ENCODE data around the gene DOCK2. TPM values are rescaled to one million over a fixed set of nuclear protein-coding genes. Genes with fewer than 3 reads are reported as not detected.
A peak's percentile ranks its signal among the peaks of the same experiment; 100 is the strongest.

DOCK2 gene
- polyA plus RNA-seq, 1 of the 3 experiments (the other 2 are of a cell fraction) = 3.8 TPM

DNA sequence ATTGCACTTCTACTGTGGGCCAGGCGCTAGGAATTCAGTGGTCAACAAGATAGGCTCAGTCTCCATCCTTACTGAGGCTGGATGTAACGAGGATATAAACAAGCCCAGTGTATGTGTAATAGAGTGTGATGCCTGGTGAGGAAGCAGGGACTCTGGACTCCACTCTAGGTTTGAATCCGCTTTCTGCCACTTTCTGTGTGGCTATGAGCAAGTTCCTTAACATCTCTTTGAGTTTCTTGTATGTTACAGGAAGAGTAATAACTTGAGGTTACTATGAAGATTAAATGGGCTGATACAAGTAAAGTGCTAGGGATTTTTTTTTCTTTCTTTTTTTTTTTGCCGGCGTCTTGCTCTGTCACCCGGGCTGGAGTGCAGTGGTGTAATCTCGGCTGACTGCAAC lies 12.4 kb downstream of the DOCK2 start:
- CTCF ChIA-PET = interaction anchor here (0.5 to 1.1 kb wide), 2 partner anchors 19 to 249 kb away, joined by 3 read pairs; no protein-coding TSS in a partner anchor
- H3K4me1 ChIP-seq (ENCODE audit: control insufficient read depth in 1 of 2, insufficient read depth in 2 of 2, low read depth in 1 of 2, low read length in 1 of 2) = peaks cover 23% of the 10 kb centered on the region in 2 experiments; a peak in 3 of 4 replicates
- POLR2A ChIA-PET = no interaction called here
- H3F3A ChIP-seq (replicated peaks; ENCODE audit: insufficient read depth) = peaks cover 22% of the 10 kb centered on the region
- no peaks in the 10 kb centered on the region for H4K20me1 ChIP-seq (ENCODE audit: insufficient read depth)
- H3K9me3 ChIP-seq = no peaks in the 10 kb centered on the region
- no peak for DNase-seq
- WGBS (ENCODE audit: low lambda C conversion rate) = 77% methylated on average over 7 of the region's 7 CpGs
- H3K4me2 ChIP-seq = 0 out of 2 replicates have a peak overlapping the region, but pooled peaks have one; percentile 10
- H3K27ac ChIP-seq (ENCODE audit: low read depth in 2 of 2, low read length in 1 of 2) = peak overlapping the region in 1 of 2 experiments; percentile 18; a peak in 1 of 4 replicates
- H3K79me2 ChIP-seq (ENCODE audit: insufficient read depth) = no peaks in the 10 kb centered on the region
- H3K27me3 ChIP-seq (ENCODE audit: insufficient read depth) = no peaks in the 10 kb centered on the region
- H3K4me3 ChIP-seq (ENCODE audit: low read depth in 2 of 2, low read length in 1 of 2) = no peak overlapping the region
- no peak overlapping the region for H2AFZ ChIP-seq (ENCODE audit: low read depth)
- no peaks in the 10 kb centered on the region for H3K9me2 ChIP-seq
- no peak overlapping the region for H3K9ac ChIP-seq
- TF ChIP-seq SMC3 (IDR thresholded peaks at IDR 0.05; ENCODE audit: low read depth, low read length) = no peak
- TF ChIP-seq GATA2 (CRISPR knock-in tag; IDR thresholded peaks at IDR 0.05) = no peak
- TF ChIP-seq, protein P1, sequence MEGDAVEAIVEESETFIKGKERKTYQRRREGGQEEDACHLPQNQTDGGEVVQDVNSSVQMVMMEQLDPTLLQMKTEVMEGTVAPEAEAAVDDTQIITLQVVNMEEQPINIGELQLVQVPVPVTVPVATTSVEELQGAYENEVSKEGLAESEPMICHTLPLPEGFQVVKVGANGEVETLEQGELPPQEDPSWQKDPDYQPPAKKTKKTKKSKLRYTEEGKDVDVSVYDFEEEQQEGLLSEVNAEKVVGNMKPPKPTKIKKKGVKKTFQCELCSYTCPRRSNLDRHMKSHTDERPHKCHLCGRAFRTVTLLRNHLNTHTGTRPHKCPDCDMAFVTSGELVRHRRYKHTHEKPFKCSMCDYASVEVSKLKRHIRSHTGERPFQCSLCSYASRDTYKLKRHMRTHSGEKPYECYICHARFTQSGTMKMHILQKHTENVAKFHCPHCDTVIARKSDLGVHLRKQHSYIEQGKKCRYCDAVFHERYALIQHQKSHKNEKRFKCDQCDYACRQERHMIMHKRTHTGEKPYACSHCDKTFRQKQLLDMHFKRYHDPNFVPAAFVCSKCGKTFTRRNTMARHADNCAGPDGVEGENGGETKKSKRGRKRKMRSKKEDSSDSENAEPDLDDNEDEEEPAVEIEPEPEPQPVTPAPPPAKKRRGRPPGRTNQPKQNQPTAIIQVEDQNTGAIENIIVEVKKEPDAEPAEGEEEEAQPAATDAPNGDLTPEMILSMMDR (IDR thresholded peaks at IDR 0.05) = no peak
- TF ChIP-seq, protein P2, sequence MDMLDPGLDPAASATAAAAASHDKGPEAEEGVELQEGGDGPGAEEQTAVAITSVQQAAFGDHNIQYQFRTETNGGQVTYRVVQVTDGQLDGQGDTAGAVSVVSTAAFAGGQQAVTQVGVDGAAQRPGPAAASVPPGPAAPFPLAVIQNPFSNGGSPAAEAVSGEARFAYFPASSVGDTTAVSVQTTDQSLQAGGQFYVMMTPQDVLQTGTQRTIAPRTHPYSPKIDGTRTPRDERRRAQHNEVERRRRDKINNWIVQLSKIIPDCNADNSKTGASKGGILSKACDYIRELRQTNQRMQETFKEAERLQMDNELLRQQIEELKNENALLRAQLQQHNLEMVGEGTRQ (IDR thresholded peaks at IDR 0.05; ENCODE audit: borderline replicate concordance, low read depth, low read length) = no peak
- no peak for TF ChIP-seq RFX5 (IDR thresholded peaks at IDR 0.05; ENCODE audit: low read length)
- TF ChIP-seq FOSL2 (IDR thresholded peaks at IDR 0.05; ENCODE audit: borderline replicate concordance, low read depth) = no peak
- TF ChIP-seq FOXM1 (IDR thresholded peaks at IDR 0.05; ENCODE audit: low read depth) = no peak
- no peak for TF ChIP-seq CHD2 (IDR thresholded peaks at IDR 0.05; ENCODE audit: low read length, partially characterized antibody)
- no peak for TF ChIP-seq POLR2AphosphoS5 (IDR thresholded peaks at IDR 0.05; ENCODE audit: low read depth, low read length)
- TF ChIP-seq, protein P3, sequence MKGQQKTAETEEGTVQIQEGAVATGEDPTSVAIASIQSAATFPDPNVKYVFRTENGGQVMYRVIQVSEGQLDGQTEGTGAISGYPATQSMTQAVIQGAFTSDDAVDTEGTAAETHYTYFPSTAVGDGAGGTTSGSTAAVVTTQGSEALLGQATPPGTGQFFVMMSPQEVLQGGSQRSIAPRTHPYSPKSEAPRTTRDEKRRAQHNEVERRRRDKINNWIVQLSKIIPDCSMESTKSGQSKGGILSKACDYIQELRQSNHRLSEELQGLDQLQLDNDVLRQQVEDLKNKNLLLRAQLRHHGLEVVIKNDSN (IDR thresholded peaks at IDR 0.05; ENCODE audit: borderline replicate concordance, low read depth) = no peak
- no peak for TF ChIP-seq MEF2A (IDR thresholded peaks at IDR 0.05; ENCODE audit: borderline replicate concordance, low read depth)
- no peak for TF ChIP-seq RCOR1 (IDR thresholded peaks at IDR 0.05; ENCODE audit: low read length)
- TF ChIP-seq JUND (IDR thresholded peaks at IDR 0.05) = no peak
- no peak for TF ChIP-seq YY1 (IDR thresholded peaks at IDR 0.05; ENCODE audit: low read depth)
- TF ChIP-seq NRF1 (IDR thresholded peaks at IDR 0.05; ENCODE audit: low read depth, low read length) = no peak
- no peak for TF ChIP-seq NFIC (IDR thresholded peaks at IDR 0.05; ENCODE audit: borderline replicate concordance)
- no peak for TF ChIP-seq FOXJ3 (CRISPR knock-in tag; IDR thresholded peaks at IDR 0.05)
- TF ChIP-seq MXI1 (IDR thresholded peaks at IDR 0.05; ENCODE audit: low read depth, low read length) = no peak
- TF ChIP-seq, protein P4, sequence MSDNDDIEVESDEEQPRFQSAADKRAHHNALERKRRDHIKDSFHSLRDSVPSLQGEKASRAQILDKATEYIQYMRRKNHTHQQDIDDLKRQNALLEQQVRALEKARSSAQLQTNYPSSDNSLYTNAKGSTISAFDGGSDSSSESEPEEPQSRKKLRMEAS (IDR thresholded peaks at IDR 0.05; ENCODE audit: low read depth) = no peak
- H3K36me3 ChIP-seq (replicated peaks in 1 of 2; ENCODE audit: control insufficient read depth in 1 of 2, insufficient read depth in 2 of 2, low read length in 1 of 2) = no peaks in the 10 kb centered on the region

Data from SK-N-SH (cell line).